ENCODE results near the gene ZNF780B. TPM values are rescaled to one million over a fixed set of nuclear protein-coding genes. Genes with fewer than 3 reads are reported as not detected.

Gene ZNF780B
- total and polyA plus RNA-seq, 11 donors, result 4.7 to 35.2 (median 17.3) TPM

GRCh38 chr19:40080289-40080688, 24.3 kb upstream of the ZNF780B start:
- ATAC-seq (no peak), DNase-seq (no peak)
- Histone ChIP-seq H3K4me1 (peaks cover 0 to 11% (median 0%) of the 10 kb centered on the region in 12 donors), H3K9me3 (peaks cover 0 to 43% (median 11%) of the 10 kb centered on the region in 12 donors), H3K4me3 (no peak overlapping the region), H3K27ac (no peak overlapping the region), H3K36me3 (peaks cover 2 to 92% (median 75%) of the 10 kb centered on the region in 9 donors), H3K27me3 (no peaks in the 10 kb centered on the region)
- 94 to 98% (median 96%) methylated on average over 1 of the region's 1 CpG for WGBS, 4 donors
- intact Hi-C loops (cut with DNase I), result no loop called here
- TF ChIP-seq CTCF (IDR thresholded peaks at IDR 0.05) (no peak), POLR2A (IDR thresholded peaks at IDR 0.05) (no peak)

GRCh38 chr19:40078377-40078776, 22.3 kb upstream of the ZNF780B start:
- H3K27me3 ChIP-seq, result no peaks in the 10 kb centered on the region
- no peak for DNase-seq
- no peak for TF ChIP-seq CTCF (IDR thresholded peaks at IDR 0.05)
- TF ChIP-seq POLR2A (IDR thresholded peaks at IDR 0.05), result no peak
- no peak overlapping the region for H3K27ac ChIP-seq
- intact Hi-C loops (cut with DNase I), result no loop called here
- no peak for ATAC-seq
- H3K4me3 ChIP-seq, result no peak overlapping the region
- peaks cover 0 to 11% (median 0%) of the 10 kb centered on the region in 12 donors for H3K4me1 ChIP-seq
- H3K9me3 ChIP-seq, result peaks cover 0 to 61% (median 21%) of the 10 kb centered on the region in 12 donors
- H3K36me3 ChIP-seq, result peaks cover 2 to 98% (median 76%) of the 10 kb centered on the region in 9 donors
- WGBS, 4 donors, result 92 to 98% (median 95%) methylated on average over 1 of the region's 1 CpG

- 96 to 98% (median 96%) methylated on average over 1 of the region's 1 CpG for WGBS, 4 donors
- H3K27me3 ChIP-seq, result no peaks in the 10 kb centered on the region
- ATAC-seq (no peak), DNase-seq (no peak)
- no peaks in the 10 kb centered on the region for H3K4me1 ChIP-seq
- peaks cover 0 to 25% (median 17%) of the 10 kb centered on the region in 9 donors for H3K36me3 ChIP-seq
- H3K9me3 ChIP-seq, result peaks cover 0 to 35% (median 14%) of the 10 kb centered on the region in 12 donors
- TF ChIP-seq CTCF (IDR thresholded peaks at IDR 0.05), result no peak
- TF ChIP-seq POLR2A (IDR thresholded peaks at IDR 0.05), result no peak
- H3K27ac ChIP-seq, result no peak overlapping the region
- intact Hi-C loops (cut with DNase I), result no loop called here
- no peak overlapping the region for H3K4me3 ChIP-seq
Measured at GRCh38 chr19:40070058-40070457, 14.0 kb upstream of the ZNF780B start.

GRCh38 chr19:40059624-40060023, 3.6 kb upstream of the ZNF780B start:
- Histone ChIP-seq H3K4me1 (peaks cover 0 to 15% (median 5%) of the 10 kb centered on the region in 12 donors), H3K9me3 (peaks cover 0 to 52% (median 11%) of the 10 kb centered on the region in 12 donors), H3K27ac (no peak overlapping the region), H3K27me3 (no peaks in the 10 kb centered on the region), H3K4me3 (no peak overlapping the region), H3K36me3 (no peaks in the 10 kb centered on the region)
- DNase-seq (no peak), ATAC-seq (no peak)
- 91 to 100% (median 94%) methylated on average over 1 of the region's 1 CpG for WGBS, 4 donors
- intact Hi-C loops (cut with DNase I), result loop anchor here in 3 of 10 donors (5.0 to 10.0 kb wide), 2 partner anchors 55 to 62 kb away; partner anchors contain the start of gene ZNF546 (in 1 of the 3)
- TF ChIP-seq POLR2A (IDR thresholded peaks at IDR 0.05) (no peak), CTCF (IDR thresholded peaks at IDR 0.05) (no peak)

All from heart left ventricle (tissue), 16 donors.